Lung (tissue), 12 donors: ENCODE measurements around the gene SPINT2. TPM values are rescaled to one million over a fixed set of nuclear protein-coding genes. Genes with fewer than 3 reads are reported as not detected.
"Not testable (repeated sequence)": the region's sequence is repeated elsewhere in the genome, so short reads cannot be mapped to it uniquely, and the experiment has no call there.

Source experiments
- ATAC-seq: fragments of 200-7000 bp; cut with Tn5 transposase; one replicate; pipeline ENCODE4 v1.9.1; 2020; ENCODE audit warnings: moderate number of reproducible peaks; ENCODE audit not compliant: insufficient read depth, low FRiP score
- DNase-seq, 3 donors: peaks; one replicate each; pipeline ENCODE4 v3.0.0-alpha.2; 2013 to 2017
- H3K27ac ChIP-seq, 2 donors: one replicate each; pipeline ENCODE4 v1.5.1; 2013; ENCODE audit warnings: mild to moderate bottlenecking in 2 of 2, moderate library complexity in 2 of 2, control low read depth in 1 of 2, inconsistent platforms in 1 of 2, low read depth in 1 of 2, low read length in 1 of 2
- H3K27me3 ChIP-seq, 3 donors: one replicate each; pipeline ENCODE4 v1.5.1; 2013; ENCODE audit warnings: low read length in 2 of 3; ENCODE audit not compliant: control insufficient read depth in 3 of 3, insufficient read depth in 3 of 3
- H3K36me3 ChIP-seq, 4 donors: one replicate each; pipeline ENCODE4 v1.5.1; 2013; ENCODE audit warnings: low read length in 4 of 4, mild to moderate bottlenecking in 1 of 4, moderate library complexity in 1 of 4; ENCODE audit not compliant: control insufficient read depth in 4 of 4, insufficient read depth in 4 of 4
- H3K4me1 ChIP-seq, 5 donors: one replicate each; pipeline ENCODE4 v1.5.1; 2013; ENCODE audit warnings: low read length in 5 of 5, mild to moderate bottlenecking in 2 of 5, moderate library complexity in 1 of 5; ENCODE audit not compliant: control insufficient read depth in 5 of 5, insufficient read depth in 5 of 5
- H3K4me3 ChIP-seq: one replicate; pipeline ENCODE4 v1.5.1; 2013; ENCODE audit warnings: mild to moderate bottlenecking, control low read depth, moderate library complexity
- H3K9ac ChIP-seq, 2 donors: one replicate each; pipeline ENCODE4 v1.5.1; 2013; ENCODE audit warnings: low read length in 2 of 2, control low read depth in 1 of 2; ENCODE audit not compliant: insufficient read depth in 1 of 2
- H3K9me3 ChIP-seq, 4 donors: one replicate each; pipeline ENCODE4 v1.5.1; 2013; ENCODE audit warnings: low read length in 3 of 4, mild to moderate bottlenecking in 1 of 4, moderate library complexity in 1 of 4; ENCODE audit not compliant: control insufficient read depth in 4 of 4, insufficient read depth in 3 of 4
- WGBS, 2 donors: extraction: QIAGEN DNeasy Blood & Tissue Kit; methylation state at CpG; one replicate each; pipeline ENCODE4 v1.1.7; 2013; 5-methylcytosine and 5-hydroxymethylcytosine counted together
- polyA plus RNA-seq, 2 donors: library from polyadenylated mRNA; stranded (reverse); fragments of 200-250 nt; gene quantifications; one replicate each; pipeline ENCODE4 v1.2.1, GENCODE V29; 2013
- total RNA-seq, 2 donors: library from RNA; depleted of rRNA in 1 of 2; stranded (reverse); fragments of >200 nt in 1 of 2; gene quantifications; one replicate each; pipeline ENCODE4 v1.2.1, GENCODE V29; 2014 to 2021
- TF ChIP-seq, protein P1 (sequence below): IDR thresholded peaks from 2 replicates; pipeline ENCODE4 v1.5.1; 2012; ENCODE audit warnings: mild to moderate bottlenecking; ENCODE audit errors: control extremely low read depth, extremely low read depth
- donor health status: control.
- donor health status: control.
- donor health status: Bipolar disorder and iron deficiency.
- donor health status: healthy.
- donor health status: DM: yes; HTN: yes; CAD: no.

Gene SPINT2
- total and polyA plus RNA-seq, 4 donors: 145 to 259 (median 247) TPM

DNA sequence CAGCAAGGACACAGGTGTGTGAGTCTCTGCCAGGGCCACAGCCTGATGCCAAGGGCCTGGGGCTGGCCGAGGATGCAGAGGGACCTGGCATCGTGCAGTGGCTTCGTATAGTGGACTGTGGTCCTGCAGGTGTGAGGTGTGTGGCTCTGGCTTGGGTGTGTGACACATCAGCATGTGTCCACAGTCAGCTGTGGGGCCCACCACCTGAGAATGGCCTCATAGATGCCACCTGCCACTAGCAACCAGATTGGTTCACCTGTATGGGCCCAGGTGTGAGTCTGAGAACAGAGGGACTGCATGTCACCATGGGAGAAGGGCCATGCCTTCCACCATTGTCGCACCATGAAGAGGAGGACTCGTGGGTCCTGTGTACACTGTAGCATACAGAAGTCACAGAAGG lies 10.6 kb upstream of the SPINT2 start:
- ATAC-seq (no peak), DNase-seq (no peak)
- no peak overlapping the region for H3K9ac ChIP-seq
- H3K27ac ChIP-seq: peak overlapping the region; percentile 47 to 81
- WGBS, 2 donors: 85 to 90% methylated on average over 5 of the region's 5 CpGs
- peaks cover 0 to 3% (median 0%) of the 10 kb centered on the region in 3 donors for H3K27me3 ChIP-seq
- no peaks in the 10 kb centered on the region for H3K9me3 ChIP-seq
- H3K36me3 ChIP-seq: peaks cover 0 to 5% (median 0%) of the 10 kb centered on the region in 4 donors
- peaks cover 0 to 46% (median 20%) of the 10 kb centered on the region in 5 donors for H3K4me1 ChIP-seq
- H3K4me3 ChIP-seq: no peak overlapping the region
- TF ChIP-seq, protein P1, sequence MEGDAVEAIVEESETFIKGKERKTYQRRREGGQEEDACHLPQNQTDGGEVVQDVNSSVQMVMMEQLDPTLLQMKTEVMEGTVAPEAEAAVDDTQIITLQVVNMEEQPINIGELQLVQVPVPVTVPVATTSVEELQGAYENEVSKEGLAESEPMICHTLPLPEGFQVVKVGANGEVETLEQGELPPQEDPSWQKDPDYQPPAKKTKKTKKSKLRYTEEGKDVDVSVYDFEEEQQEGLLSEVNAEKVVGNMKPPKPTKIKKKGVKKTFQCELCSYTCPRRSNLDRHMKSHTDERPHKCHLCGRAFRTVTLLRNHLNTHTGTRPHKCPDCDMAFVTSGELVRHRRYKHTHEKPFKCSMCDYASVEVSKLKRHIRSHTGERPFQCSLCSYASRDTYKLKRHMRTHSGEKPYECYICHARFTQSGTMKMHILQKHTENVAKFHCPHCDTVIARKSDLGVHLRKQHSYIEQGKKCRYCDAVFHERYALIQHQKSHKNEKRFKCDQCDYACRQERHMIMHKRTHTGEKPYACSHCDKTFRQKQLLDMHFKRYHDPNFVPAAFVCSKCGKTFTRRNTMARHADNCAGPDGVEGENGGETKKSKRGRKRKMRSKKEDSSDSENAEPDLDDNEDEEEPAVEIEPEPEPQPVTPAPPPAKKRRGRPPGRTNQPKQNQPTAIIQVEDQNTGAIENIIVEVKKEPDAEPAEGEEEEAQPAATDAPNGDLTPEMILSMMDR: no peak

DNA sequence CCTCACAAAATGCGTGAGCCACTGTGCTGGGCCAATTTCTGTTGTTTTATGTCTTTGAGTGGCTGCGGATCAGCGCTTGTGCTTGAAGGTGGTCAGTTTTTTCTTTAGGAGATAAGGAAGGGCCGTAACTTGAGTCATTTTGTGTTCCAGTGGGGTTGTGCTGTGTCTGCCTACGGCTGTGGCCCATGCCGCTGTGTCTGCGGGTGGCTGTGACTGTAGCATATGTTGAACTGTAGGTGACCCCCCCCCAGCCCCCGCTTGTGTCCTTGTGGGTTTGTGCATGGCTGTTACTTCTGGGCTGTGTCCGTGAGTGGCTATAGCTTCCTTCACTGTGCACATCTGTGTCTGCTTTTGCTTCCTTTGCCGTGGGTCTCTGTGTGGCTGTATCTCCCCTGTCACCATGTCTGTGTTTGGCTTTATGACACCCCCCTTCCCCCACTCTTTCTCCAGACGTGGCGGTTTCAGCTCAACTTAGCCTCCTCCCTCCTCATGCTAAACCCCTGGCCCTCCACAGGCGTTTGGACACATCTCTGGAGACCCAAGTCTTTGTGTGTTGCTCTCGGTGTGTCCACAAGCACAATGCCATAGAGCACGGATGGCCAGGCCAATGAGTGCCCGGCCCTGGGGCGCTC lies 8.9 kb upstream of the SPINT2 start:
- peak overlapping the region; percentile 50 for H3K4me3 ChIP-seq
- peaks cover 0 to 3% (median 0%) of the 10 kb centered on the region in 3 donors for H3K27me3 ChIP-seq
- H3K4me1 ChIP-seq: peaks cover 0 to 44% (median 19%) of the 10 kb centered on the region in 5 donors
- ATAC-seq (no peak), DNase-seq (peak; percentile 69 to 76 (median 74))
- H3K9me3 ChIP-seq: no peaks in the 10 kb centered on the region
- no peak overlapping the region for H3K9ac ChIP-seq
- H3K27ac ChIP-seq: peak overlapping the region; percentile 51 to 74
- 50% methylated on average over 17 of the region's 17 CpGs for WGBS, 2 donors
- TF ChIP-seq, protein P1: no peak
- peaks cover 0 to 4% (median 0%) of the 10 kb centered on the region in 4 donors for H3K36me3 ChIP-seq

- H3K4me3 ChIP-seq, H3K27ac ChIP-seq, H3K36me3 ChIP-seq, DNase-seq, H3K27me3 ChIP-seq, H3K9ac ChIP-seq, ATAC-seq, H3K9me3 ChIP-seq: not testable (repeated sequence)
- peaks cover 0 to 23% (median 6%) of the 10 kb centered on the region in 5 donors for H3K4me1 ChIP-seq
- WGBS, 2 donors: 96 to 97% methylated on average over 12 of the region's 12 CpGs
Observed at GRCh38 chr19:38261942-38262341, 2.4 kb upstream of the SPINT2 start.

- Histone ChIP-seq H3K9ac (no peak overlapping the region), H3K27ac (no peak overlapping the region), H3K4me1 (peaks cover 0 to 23% (median 7%) of the 10 kb centered on the region in 5 donors), H3K27me3 (no peaks in the 10 kb centered on the region), H3K4me3 (no peak overlapping the region), H3K36me3 (no peaks in the 10 kb centered on the region), H3K9me3 (no peaks in the 10 kb centered on the region)
- TF ChIP-seq, protein P1: no peak
- WGBS, 2 donors: 93 to 95% methylated on average over 7 of the region's 7 CpGs
- ATAC-seq: no peak
- DNase-seq: no peak
Observed at GRCh38 chr19:38262585-38263268, 1.6 kb upstream of the SPINT2 start.
